Activated CD8-positive, alpha-beta memory T cell treated with anti-CD3 and anti-CD28 coated beads for 24 hours (primary cell): ENCODE results near the gene CST6.
"Not testable (repeated sequence)": the region's sequence is repeated elsewhere in the genome, so short reads cannot be mapped to it uniquely, and the experiment has no call there.

Experiments used
- DNase-seq: peaks from one replicate; pipeline ENCODE4 v3.0.0-alpha.2; 2020

The CST6 gene

DNA sequence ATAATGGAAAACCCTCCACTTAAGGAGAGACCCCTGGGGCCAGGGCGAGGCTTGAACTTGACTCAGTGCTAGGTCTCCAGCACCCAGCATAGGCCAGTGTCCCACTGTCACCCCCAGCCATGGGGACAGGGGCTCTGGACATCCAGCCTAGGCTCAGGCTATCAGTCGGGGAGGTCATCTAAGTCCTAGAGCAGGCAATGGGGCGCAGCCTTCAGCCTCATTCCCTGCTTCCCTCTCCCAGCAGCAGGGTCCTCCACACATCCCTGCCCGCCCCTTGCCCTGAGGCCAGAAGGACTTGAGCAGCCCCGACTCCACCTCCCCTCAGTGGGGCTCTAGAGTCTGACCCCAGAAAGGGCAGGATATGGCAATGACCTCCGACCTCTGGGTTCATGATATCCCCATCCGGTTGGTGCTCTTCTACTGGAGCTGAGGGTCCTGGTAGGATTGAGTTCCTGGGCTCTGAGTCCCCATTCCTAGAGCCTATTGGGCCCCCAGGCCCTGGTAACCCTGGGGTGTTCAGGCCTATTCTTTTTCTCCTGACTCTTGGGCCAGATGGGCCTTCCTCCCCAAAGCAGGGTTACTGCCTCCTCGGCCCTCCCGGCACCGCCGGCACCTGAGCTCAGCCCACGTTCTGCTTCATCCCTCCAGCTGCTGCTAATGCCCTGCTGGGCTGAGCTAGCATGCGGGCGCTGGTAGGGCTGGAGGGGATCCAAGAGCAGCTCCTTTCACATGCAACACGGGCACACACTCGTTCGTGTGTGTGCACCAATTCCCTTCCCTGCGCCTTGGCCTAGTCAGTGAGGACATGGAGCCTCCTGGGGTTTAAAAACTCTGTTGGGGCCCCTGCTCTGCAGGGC is 4.4 kb downstream of the CST6 start:
- DNase-seq, result no peak

- no peak for DNase-seq
These were observed 5.0 kb downstream of the CST6 start for GRCh38 chr11:66016793-66017177.

DNA sequence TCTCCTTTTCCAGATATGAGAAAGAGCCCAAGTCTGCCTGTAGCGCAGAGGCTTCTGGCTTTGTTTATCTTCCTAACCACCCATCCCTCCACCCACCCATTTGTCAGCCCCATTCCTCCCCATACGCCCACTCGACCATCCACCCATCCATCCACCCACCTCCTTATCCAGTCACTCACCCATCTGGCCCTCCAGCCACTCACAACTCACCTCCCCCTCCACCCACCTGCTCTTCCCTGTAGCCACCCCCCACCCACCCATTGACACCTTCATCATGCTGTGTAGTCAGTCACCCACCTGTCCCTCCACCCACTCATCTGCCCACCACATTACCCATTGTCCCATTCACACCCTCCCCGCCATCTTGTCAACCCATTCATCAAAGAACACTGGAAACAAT is 5.5 kb downstream of the CST6 start:
- no peak for DNase-seq

DNA sequence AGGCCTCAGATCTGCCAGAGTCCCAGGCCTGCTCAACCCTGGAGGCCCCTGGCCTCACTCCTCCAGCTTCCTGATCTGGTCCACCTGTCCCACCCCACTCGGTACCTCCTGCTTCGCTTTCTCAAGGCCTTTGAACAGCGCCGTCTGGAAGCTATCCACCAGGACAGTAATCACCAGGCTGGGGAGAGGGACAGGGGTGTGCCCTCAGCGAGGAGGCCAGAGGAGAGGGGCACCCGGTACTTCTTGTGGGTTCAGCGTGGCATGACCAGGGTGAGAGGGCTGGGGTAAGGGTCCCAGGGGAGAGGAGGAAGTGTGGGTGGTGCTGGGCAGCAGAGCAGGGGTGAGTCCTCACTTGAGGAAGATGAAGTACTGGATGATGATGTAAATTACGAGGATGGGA is 8.4 kb downstream of the CST6 start:
- no peak for DNase-seq

GRCh38 chr11:66020618-66021357 is 9.0 kb downstream of the CST6 start:
- DNase-seq, result no peak

DNA sequence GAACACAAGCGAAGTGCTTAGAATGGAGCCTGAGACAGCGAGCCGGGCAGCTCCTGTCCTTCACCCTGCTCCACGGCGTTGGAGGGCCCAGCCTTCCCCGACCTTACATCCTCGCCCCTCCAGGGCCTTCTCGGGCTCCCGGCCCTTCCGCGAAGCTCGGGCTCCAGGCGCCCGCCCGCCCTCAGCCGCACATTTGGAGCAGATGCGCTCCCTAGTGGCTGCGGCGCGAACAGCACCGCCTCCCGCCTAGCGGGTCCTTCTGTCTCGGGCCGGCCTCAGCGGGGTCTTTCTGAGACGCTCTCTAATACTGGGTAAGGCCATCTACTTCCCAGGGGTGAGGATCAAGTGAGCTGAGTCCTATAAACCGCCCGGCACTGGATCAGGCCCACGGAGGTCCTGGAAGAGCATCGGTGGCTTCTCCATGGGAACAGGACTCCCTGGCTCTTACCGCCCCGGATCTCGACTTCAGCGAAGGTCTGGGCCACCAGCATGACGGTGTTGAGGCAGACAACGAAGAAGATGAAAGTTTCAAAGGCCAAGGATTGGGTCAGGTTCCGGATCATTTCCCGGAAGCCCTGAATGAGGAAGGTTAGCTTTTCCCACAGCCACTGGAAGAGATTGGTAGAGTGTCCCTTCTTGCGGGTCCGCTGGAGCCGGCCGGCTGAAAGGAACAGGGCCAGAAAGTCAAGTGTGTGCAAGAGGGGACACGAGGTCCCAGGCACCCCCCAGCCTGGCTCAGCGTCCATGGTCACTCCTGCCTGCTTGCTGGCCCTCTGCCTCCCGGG is 10.8 kb downstream of the CST6 start:
- peak; percentile 96 for DNase-seq

GRCh38 chr11:66023186-66023440 is 11.3 kb downstream of the CST6 start:
- DNase-seq, result not testable (repeated sequence)

- DNase-seq, result no peak
These were observed 14.3 kb downstream of the CST6 start, which contains the start of gene CATSPER1 for GRCh38 chr11:66026017-66026529. TSS of gene CATSPER1 (minus strand) at chr11:66026479. CDS start at chr11:66026379, 100 bp downstream.

DNA sequence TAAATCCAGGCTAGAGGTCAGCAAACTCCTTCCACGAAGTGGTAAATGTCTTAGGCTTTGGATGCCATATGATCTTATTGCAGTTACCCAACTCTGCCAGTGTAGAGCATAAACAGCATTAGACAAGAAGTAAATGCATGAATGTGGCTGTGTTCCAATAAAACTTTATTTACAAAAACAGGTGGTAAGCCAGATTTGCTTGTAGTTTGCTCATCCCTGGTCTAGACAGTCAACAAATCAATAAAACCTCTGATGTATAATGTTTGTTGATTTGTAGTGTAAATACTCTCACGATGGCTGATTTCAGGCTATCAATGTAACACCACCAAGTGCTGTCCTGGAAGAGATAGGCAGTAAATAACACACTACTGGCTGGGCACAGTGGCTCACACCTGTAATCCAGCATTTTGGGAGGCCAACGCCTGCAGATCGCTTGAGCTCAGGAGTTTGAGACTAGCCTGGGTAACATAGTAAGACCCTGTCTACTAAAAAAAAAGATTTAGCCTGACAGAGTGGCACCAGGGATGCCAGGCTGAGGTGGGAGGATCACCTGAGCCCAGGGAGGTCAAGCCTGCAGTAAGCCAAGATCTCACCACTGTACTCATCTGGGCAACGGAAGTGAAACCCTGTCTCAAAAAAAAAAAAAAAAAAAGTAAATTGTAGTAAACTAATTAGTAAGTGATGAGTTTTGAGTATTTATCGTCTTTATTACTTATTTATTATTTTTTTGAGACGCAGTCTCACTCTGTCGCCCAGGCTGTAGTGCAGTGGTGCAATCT is 21.3 kb downstream of the CST6 start:
- DNase-seq, result no peak

GRCh38 chr11:66035653-66036333 is 24.0 kb downstream of the CST6 start:
- no peak for DNase-seq

DNA sequence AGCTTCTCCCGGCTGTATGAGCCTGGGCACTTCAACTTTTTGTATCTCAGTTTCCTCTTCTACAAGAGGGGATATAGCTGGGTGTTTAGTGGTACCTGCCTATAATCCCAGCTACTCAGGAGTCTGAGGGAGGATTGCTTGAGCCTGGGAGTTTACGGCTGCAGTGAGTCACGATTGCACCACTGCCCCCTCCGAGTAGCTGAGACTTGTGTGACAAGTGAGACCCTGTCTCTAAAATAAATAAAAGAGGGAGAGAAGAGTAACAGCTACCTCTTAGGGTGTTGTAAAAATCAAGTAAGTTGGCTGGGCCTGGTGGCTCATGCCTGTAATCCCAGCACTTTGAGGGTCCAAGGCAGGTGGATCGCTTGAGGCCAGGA is 24.5 kb downstream of the CST6 start:
- DNase-seq, result no peak

GRCh38 chr11:66037327-66037726 is 25.5 kb downstream of the CST6 start:
- DNase-seq, result no peak

- DNase-seq, result no peak
These were observed 28.0 kb downstream of the CST6 start for GRCh38 chr11:66039765-66040164.

DNA sequence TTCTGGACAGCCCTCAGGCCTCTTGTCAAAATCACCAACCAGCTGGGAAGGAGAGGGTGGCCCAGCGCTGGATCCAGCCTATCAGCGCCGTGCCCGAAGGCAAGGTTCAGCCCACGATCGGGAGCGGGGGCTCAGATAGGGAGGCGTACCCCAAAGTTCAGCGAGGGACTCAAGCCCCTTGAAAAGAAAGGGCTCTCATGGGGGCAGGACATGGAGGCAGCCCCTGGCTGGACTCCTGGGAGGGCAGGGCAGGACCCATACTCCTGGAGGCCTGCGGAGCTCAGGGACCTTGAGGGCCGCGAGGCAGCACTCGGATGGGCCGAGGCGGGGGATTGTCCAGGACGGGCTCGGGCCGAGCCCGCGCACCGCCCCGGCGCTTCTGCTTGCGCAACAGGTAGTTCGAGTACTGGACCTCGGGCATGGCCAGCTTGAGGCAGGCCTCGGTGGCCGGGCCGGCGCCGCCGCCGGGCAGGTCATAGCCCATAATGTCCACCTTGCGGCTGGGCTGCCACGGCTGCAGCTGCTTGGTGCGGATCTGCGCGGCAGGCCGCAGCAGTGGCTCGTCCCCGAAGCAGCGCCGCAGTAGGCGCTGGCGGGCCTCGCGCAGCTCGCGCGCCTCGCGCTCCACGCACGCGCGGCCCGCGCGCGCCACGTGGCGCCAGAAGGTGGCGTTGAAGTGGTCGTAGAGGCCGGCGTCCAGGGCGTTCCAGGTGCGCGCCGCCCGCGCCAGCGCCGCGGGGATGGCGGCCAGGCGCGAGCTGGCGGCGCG is 30.6 kb downstream of the CST6 start:
- no peak for DNase-seq

- no peak for DNase-seq
These were observed 31.4 kb downstream of the CST6 start for GRCh38 chr11:66042996-66043906.

GRCh38 chr11:66044757-66045156 is 32.9 kb downstream of the CST6 start:
- DNase-seq, result no peak

DNA sequence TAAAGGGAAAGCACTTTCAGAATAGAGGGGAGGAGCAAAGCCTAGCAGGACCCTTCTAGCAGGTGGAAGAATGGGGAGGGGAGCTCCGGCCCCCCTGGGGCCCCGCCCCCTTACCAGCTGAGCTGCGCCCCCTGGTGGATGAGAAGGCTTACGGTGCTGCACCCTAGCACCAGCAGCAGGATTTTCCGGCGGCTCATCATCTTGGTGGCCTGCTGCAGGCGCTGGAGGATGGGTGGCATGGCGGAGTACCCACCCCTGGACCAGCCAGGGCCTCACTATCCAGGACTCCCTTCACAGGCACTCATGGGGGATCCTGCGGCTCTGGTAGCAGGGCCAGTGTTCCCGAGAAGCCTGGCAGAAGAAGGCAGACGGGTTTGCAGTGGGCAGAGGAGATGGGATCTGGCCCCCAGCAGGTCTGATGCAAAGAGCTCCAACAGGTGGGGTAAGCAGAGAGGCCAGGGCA is 33.4 kb downstream of the CST6 start:
- DNase-seq, result peak; percentile 92

- DNase-seq, result no peak
These were observed 35.1 kb downstream of the CST6 start for GRCh38 chr11:66046901-66047300.

GRCh38 chr11:66047541-66048365 is 35.9 kb downstream of the CST6 start:
- DNase-seq, result no peak
